OCI-M2 (cell line): Measurements from ENCODE around the gene TTLL10.
"Not testable (repeated sequence)": the region's sequence is repeated elsewhere in the genome, so short reads cannot be mapped to it uniquely, and the experiment has no call there.

ENCODE experiments used
- DNase-seq: peaks from one replicate; lab custom pipeline; 2025; ENCODE audit not compliant: unreplicated experiment; lab: John Stamatoyannopoulos, UW

The TTLL10 gene

GRCh38 chr1:1185101-1185765 is 11.6 kb downstream of the TTLL10 start:
- DNase-seq = no peak

- DNase-seq = no peak
Observed at GRCh38 chr1:1187938-1188337, 14.3 kb downstream of the TTLL10 start.

- DNase-seq = no peak
Observed at GRCh38 chr1:1189111-1189510, 15.4 kb downstream of the TTLL10 start.

- DNase-seq = no peak
Observed at GRCh38 chr1:1191734-1192133, 18.1 kb downstream of the TTLL10 start.

GRCh38 chr1:1194723-1195122 is 21.0 kb downstream of the TTLL10 start:
- no peak for DNase-seq

- DNase-seq = not testable (repeated sequence)
Observed at GRCh38 chr1:1195726-1196125, 22.0 kb downstream of the TTLL10 start.

GRCh38 chr1:1196431-1197187 is 22.9 kb downstream of the TTLL10 start:
- no peak for DNase-seq

GRCh38 chr1:1197188-1197500 is 23.5 kb downstream of the TTLL10 start:
- DNase-seq = no peak

GRCh38 chr1:1197551-1198422 is 24.1 kb downstream of the TTLL10 start:
- DNase-seq = no peak

GRCh38 chr1:1198423-1199140 is 24.9 kb downstream of the TTLL10 start:
- no peak for DNase-seq

- DNase-seq = no peak
Observed at GRCh38 chr1:1199141-1199960, 25.7 kb downstream of the TTLL10 start.

GRCh38 chr1:1199961-1200875 is 26.5 kb downstream of the TTLL10 start:
- DNase-seq = no peak

- no peak for DNase-seq
Observed at GRCh38 chr1:1200876-1201810, 27.5 kb downstream of the TTLL10 start.

GRCh38 chr1:1202831-1203560 is 29.3 kb downstream of the TTLL10 start:
- no peak for DNase-seq

- no peak for DNase-seq
Observed at GRCh38 chr1:1203561-1204424, 30.1 kb downstream of the TTLL10 start.

- no peak for DNase-seq
Observed at GRCh38 chr1:1204425-1204920, 30.8 kb downstream of the TTLL10 start.
